Measurements from ENCODE around the gene SUSD4. TPM values are rescaled to one million over a fixed set of nuclear protein-coding genes. Genes with fewer than 3 reads are reported as not detected.

SUSD4 gene, protein sequence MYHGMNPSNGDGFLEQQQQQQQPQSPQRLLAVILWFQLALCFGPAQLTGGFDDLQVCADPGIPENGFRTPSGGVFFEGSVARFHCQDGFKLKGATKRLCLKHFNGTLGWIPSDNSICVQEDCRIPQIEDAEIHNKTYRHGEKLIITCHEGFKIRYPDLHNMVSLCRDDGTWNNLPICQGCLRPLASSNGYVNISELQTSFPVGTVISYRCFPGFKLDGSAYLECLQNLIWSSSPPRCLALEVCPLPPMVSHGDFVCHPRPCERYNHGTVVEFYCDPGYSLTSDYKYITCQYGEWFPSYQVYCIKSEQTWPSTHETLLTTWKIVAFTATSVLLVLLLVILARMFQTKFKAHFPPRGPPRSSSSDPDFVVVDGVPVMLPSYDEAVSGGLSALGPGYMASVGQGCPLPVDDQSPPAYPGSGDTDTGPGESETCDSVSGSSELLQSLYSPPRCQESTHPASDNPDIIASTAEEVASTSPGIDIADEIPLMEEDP
- total RNA-seq: 1 to 10 TPM in 1 of 3 donors, under 1 TPM in 1, not detected in 1; 0.60 to 1.1 TPM
- total RNA-seq (2013): 1.5 TPM

DNA sequence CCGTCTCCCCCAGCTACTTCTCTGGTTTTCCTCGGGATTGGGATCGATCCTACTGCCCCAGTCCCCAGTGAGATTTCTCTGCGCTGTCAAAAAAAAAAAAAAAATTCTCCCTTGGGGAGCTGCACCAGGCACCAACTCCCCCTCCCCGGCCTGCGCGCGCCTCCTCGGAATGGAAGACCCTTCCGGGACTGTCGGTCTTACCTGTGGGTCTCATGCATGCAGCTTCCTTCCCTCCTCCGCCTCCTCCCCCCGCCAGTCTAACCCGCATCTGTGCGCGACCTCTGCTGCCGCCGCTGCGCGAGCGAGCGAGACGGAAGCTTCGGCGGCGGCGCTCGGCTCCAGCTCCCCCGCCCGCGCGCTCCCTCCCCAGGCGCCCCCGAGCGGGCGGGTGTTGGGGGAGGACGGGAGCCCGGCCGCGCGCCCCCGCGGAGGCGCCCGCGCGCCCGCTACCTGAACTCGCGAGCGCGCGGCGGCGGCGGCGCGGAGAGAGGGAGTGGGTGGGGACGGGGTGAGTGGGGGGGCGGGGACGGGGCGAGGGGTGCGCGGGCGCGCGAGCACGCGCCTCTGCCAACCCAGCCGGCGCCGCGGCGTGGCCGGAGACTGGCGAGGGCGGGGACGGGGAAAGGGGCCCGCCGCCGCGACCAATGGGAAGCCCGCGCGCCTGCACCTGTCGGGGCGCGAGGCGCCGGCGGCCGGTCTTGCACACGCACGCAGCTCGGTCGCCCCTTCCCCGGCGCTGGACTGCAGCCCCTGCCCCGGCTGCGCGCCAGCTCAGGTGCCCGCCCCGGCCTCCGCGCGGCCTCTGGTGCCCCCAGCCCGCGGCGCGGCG lies at the start of gene SUSD4:
Gene SUSD4 (minus strand): TSS at position 321 of the 829 bp plus-strand sequence. CDS start 751 bp downstream, outside the sequence.
- Mint-ChIP-seq H3K36me3 (no peaks in the 10 kb centered on the region), H3K9me3 (no peaks in the 10 kb centered on the region), H3K27me3 (ENCODE audit: low read depth in 2 of 2) (peaks cover 42 to 51% of the 10 kb centered on the region in 2 donors), H3K4me3 (peak within 1 kb of the TSS; percentile 81), H3K4me1 (peaks cover 0 to 6% of the 10 kb centered on the region in 2 donors), H3K27ac (no peak within 1 kb of the TSS)
- DNase-seq (peak in 1 of 2 donors; percentile 87), ATAC-seq (peak; percentile 75 to 85 (median 83))
- WGBS (ENCODE audit: insufficient coverage): under 1% methylated on average over 107 of the region's 111 CpGs
- peaks cover 27% of the 10 kb centered on the region for H3K27me3 ChIP-seq (ENCODE audit: control insufficient read depth, insufficient read depth, low read length)
- peak within 1 kb of the TSS; percentile 44 for H3K4me3 ChIP-seq (ENCODE audit: low read length)
- H3K27ac ChIP-seq (ENCODE audit: low read length): no peak within 1 kb of the TSS
- no peaks in the 10 kb centered on the region for H3K9me3 ChIP-seq (ENCODE audit: control insufficient read depth, insufficient read depth, low read length)
- TF ChIP-seq, protein P1, sequence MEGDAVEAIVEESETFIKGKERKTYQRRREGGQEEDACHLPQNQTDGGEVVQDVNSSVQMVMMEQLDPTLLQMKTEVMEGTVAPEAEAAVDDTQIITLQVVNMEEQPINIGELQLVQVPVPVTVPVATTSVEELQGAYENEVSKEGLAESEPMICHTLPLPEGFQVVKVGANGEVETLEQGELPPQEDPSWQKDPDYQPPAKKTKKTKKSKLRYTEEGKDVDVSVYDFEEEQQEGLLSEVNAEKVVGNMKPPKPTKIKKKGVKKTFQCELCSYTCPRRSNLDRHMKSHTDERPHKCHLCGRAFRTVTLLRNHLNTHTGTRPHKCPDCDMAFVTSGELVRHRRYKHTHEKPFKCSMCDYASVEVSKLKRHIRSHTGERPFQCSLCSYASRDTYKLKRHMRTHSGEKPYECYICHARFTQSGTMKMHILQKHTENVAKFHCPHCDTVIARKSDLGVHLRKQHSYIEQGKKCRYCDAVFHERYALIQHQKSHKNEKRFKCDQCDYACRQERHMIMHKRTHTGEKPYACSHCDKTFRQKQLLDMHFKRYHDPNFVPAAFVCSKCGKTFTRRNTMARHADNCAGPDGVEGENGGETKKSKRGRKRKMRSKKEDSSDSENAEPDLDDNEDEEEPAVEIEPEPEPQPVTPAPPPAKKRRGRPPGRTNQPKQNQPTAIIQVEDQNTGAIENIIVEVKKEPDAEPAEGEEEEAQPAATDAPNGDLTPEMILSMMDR (IDR thresholded peaks at IDR 0.05): no peak
- intact Hi-C loops (cut with micrococcal nuclease): no loop called here
- H3K36me3 ChIP-seq (ENCODE audit: control insufficient read depth, insufficient read depth, low read length): no peaks in the 10 kb centered on the region
- H3K4me1 ChIP-seq (ENCODE audit: control insufficient read depth, insufficient read depth, low read length): peaks cover 19% of the 10 kb centered on the region

DNA sequence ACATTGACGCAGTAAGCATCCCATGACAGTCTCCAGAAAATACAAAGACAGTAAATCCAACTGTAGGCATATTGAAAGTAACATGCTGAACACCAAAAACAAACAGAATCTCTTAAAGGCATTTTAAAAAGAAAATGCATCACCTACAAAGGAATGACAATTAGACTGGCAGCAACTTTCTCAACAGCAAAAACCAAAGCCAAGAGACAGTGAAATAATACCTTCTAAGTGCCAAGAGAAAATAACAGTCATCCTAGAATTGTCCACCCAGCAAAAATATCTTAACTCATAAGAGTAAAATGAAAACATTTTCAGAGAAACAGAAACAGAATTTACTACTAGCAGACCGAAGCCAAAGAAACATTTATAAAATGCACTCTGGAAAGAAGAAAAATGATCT lies 49.2 kb upstream of the SUSD4 start:
- no peaks in the 10 kb centered on the region for H3K36me3 Mint-ChIP-seq
- H3K9me3 Mint-ChIP-seq: no peaks in the 10 kb centered on the region
- no peak overlapping the region for H3K27ac ChIP-seq (ENCODE audit: low read length)
- H3K27me3 ChIP-seq (ENCODE audit: control insufficient read depth, insufficient read depth, low read length): no peaks in the 10 kb centered on the region
- intact Hi-C loops (cut with micrococcal nuclease): no loop called here
- H3K4me1 Mint-ChIP-seq: no peaks in the 10 kb centered on the region
- H3K27me3 Mint-ChIP-seq (ENCODE audit: low read depth in 2 of 2): peaks cover 10 to 34% of the 10 kb centered on the region in 2 donors
- H3K9me3 ChIP-seq (ENCODE audit: control insufficient read depth, insufficient read depth, low read length): no peaks in the 10 kb centered on the region
- TF ChIP-seq, protein P1 (IDR thresholded peaks at IDR 0.05): no peak
- H3K4me3 ChIP-seq (ENCODE audit: low read length): no peak overlapping the region
- 67% methylated on average over 1 of the region's 2 CpGs for WGBS (ENCODE audit: insufficient coverage)
- H3K27ac Mint-ChIP-seq: no peak overlapping the region
- DNase-seq: no peak
- no peak for ATAC-seq
- no peaks in the 10 kb centered on the region for H3K4me1 ChIP-seq (ENCODE audit: control insufficient read depth, insufficient read depth, low read length)
- no peak overlapping the region for H3K4me3 Mint-ChIP-seq
- H3K36me3 ChIP-seq (ENCODE audit: control insufficient read depth, insufficient read depth, low read length): no peaks in the 10 kb centered on the region

DNA sequence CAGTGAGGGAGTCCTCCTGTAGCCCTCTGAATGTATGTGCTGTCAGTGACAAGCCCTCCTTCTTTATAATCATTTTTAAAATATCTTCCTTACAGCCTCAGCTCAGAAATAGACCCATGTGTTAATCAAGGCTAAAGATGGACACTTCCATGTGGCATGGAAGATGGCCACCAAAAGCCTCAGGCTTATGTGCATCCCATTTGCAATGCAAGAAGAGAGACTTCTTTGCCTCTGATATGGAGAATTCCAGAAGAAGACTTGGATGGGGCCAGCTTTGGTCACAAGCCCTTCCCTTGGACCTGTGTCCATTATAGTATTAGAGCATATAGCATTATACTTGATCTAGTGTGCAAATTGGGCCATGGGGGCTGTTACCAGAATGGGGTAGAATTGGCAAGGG lies 47.7 kb upstream of the SUSD4 start:
- no peaks in the 10 kb centered on the region for H3K36me3 Mint-ChIP-seq
- no peak overlapping the region for H3K4me3 Mint-ChIP-seq
- no peak for ATAC-seq
- no peaks in the 10 kb centered on the region for H3K9me3 Mint-ChIP-seq
- Histone ChIP-seq H3K36me3 (ENCODE audit: control insufficient read depth, insufficient read depth, low read length) (no peaks in the 10 kb centered on the region), H3K4me1 (ENCODE audit: control insufficient read depth, insufficient read depth, low read length) (no peaks in the 10 kb centered on the region), H3K27ac (ENCODE audit: low read length) (no peak overlapping the region), H3K27me3 (ENCODE audit: control insufficient read depth, insufficient read depth, low read length) (peaks cover under 1% of the 10 kb centered on the region), H3K4me3 (ENCODE audit: low read length) (no peak overlapping the region), H3K9me3 (ENCODE audit: control insufficient read depth, insufficient read depth, low read length) (no peaks in the 10 kb centered on the region)
- no peak for DNase-seq
- TF ChIP-seq, protein P1 (IDR thresholded peaks at IDR 0.05): no peak
- H3K4me1 Mint-ChIP-seq: no peaks in the 10 kb centered on the region
- H3K27me3 Mint-ChIP-seq (ENCODE audit: low read depth in 2 of 2): peaks cover 12 to 34% of the 10 kb centered on the region in 2 donors
- no peak overlapping the region for H3K27ac Mint-ChIP-seq
- intact Hi-C loops (cut with micrococcal nuclease): no loop called here

Data from natural killer cell (primary cell).